Activated CD8-positive, alpha-beta memory T cell treated with anti-CD3 and anti-CD28 coated beads for 48 hours (primary cell): Measurements from ENCODE around the gene FGFRL1.
"Not testable (repeated sequence)": the region's sequence is repeated elsewhere in the genome, so short reads cannot be mapped to it uniquely, and the experiment has no call there.

Source experiments
- DNase-seq, 3 experiments: peaks; one replicate each; pipeline ENCODE4 v3.0.0-alpha.2; 2020; ENCODE audit warnings: low read depth in 2 of 3, low spot score in 2 of 3

The FGFRL1 gene

GRCh38 chr4:992297-993110, 18.9 kb upstream of the FGFRL1 start:
- no peak for DNase-seq

- no peak for DNase-seq
These were observed 18.1 kb upstream of the FGFRL1 start, which contains the start of gene SLC26A1 for GRCh38 chr4:993111-994029. TSS of gene SLC26A1 (minus strand) at chr4:993404. CDS start at chr4:991703, 1,701 bp downstream.

DNA sequence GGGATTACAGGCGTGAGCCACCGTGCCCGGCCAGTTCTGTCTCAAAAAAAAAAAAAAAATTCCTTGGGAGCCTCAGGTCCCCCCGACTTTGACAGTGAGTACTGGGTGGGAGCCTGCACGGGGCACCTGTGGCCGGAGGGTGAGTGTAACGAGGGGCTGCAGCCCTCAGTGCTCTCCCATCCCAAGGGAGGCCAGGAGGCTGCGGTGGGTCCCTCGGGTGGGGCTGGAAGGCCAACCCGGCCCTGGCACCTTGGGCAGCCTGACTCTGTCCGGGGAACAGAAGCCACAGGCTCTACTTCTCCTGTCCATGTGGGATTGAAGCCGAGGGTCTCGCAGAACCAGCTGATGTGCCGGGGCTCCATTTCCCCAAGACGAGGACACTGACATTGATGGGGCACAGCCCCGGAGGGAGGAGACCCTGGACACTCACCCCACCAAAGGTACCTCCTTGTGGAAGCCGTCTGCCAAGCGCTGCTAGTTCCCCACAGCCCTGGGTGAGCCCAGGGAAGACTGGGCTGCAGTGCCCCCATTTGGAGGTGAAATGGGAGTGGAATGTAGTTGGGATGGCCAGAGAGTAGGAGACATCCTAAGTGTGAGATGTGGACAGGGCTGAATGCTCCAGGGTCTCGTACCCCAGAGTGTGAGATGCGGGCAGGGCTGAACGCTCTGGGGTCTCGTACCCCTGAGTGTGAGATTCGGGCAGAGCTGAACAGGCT, 16.0 kb upstream of the FGFRL1 start:
- DNase-seq, result no peak

GRCh38 chr4:996030-996996, 15.1 kb upstream of the FGFRL1 start:
- no peak for DNase-seq

- no peak for DNase-seq
These were observed 14.4 kb upstream of the FGFRL1 start for GRCh38 chr4:996997-997374.

- no peak for DNase-seq
These were observed 13.9 kb upstream of the FGFRL1 start for GRCh38 chr4:997375-998071.

DNA sequence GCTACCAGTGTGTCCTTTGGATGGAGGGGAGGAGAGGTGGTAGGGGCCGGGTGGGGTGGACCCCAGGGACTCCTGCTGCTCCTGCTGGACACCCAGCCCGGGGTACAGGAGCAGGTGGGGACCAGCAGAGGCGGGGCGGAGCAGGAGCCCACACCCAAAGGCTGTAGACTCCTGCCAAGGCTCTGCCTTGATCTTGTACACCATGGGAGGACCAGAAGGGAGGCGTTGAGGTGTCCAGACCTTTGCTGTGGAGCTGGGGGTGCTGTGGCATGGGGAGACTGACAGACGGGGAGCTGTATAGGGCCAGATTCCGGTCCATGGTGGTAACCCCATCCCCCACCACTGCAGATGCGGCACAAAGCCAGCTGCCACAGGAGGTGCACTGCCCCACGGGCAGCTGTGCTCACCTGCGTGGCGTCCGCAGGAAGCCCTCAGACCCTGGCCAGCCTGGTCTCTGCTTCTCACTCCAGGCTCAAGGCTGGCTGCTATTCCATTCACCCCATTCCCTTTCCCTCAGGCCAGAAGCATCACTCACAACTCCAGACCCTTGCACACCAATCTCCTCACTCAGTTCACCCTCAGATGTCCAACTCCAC, 13.2 kb upstream of the FGFRL1 start:
- no peak for DNase-seq

DNA sequence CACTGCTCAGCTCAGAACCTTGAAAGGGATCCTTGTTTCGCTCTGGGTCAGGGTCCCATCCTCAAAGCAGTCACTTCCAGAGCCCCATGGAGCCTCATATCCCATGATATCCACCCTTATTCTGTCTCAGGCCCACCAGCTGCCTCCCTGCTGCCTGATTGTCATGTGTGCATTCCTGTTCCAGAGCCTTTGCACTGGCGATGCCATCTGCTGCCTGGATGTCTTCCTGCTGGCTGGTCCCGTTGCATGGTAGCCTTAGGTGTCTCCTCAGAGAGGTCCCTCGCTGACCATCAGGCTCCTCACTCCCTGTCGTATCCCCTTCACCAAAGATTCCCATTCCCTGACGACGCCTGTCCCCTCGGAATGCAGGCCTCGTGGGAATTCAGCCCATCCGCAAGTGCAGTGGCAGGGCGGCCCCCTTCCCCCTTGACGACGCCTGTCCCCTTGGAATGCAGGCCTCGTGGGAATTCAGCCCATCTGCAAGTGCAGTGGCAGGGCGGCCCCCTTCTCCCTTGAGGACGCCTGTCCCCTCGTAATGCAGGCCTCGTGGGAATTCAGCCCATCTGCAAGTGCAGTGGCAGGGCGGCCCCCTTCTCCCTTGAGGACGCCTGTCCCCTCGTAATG, 12.1 kb upstream of the FGFRL1 start:
- not testable (repeated sequence) for DNase-seq

GRCh38 chr4:999882-1000425, 11.5 kb upstream of the FGFRL1 start:
- no peak for DNase-seq

DNA sequence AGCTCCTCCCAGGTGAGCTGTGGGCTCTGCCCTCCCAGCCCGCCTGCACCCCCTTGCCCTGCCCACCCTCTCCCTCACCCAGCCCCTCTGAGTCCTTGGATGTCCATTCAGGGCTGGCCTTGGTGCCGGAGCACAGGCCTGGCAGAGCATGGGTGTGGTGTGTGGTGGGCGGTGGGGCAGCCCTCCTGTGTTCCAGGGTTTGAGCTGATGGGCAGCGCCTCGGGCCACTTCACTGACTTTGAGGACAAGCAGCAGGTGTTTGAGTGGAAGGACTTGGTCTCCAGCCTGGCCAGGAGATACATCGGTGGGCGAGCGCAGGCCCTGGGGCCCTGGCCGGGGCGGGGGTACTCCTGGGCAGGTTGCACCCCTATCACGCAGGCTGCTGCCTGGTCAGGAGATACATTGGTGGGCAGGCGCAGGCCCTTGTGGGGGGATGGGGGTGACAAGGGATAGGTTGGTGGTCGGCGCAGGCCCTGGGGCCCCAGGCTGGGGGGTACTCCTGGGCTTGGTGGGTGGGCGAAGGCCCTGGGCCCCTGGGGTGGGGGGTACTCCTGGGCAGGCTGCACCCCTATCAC, 10.7 kb upstream of the FGFRL1 start:
- DNase-seq, result no peak

GRCh38 chr4:1001561-1002130, 9.8 kb upstream of the FGFRL1 start:
- DNase-seq, result no peak

- DNase-seq, result no peak
These were observed 9.2 kb upstream of the FGFRL1 start for GRCh38 chr4:1002131-1002630.

DNA sequence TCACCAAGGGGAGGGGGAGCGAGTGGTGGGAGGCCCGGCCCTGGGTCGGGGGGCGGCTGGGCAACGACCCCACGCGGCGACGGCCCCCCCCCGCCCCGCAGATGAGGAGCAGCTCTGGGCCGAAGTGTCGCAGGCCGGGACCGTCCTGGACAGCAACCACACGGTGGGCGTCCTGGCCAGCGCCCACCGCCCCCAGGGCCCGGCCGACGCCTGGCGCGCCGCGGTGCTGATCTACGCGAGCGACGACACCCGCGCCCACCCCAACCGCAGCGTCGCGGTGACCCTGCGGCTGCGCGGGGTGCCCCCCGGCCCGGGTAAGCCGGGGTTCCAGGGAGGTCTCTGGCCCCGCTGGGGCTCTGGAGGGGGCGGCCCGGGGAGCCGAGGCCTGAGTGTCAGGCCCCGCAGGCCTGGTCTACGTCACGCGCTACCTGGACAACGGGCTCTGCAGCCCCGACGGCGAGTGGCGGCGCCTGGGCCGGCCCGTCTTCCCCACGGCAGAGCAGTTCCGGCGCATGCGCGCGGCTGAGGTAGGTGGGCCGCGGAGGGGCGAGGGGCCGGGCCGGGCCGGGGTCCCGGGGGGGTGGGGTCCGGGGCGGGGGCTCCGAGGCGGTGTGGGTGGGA, 8.7 kb upstream of the FGFRL1 start:
- DNase-seq, result no peak

- no peak for DNase-seq
These were observed 8.0 kb upstream of the FGFRL1 start for GRCh38 chr4:1003271-1004070.

GRCh38 chr4:1004071-1004418, 7.4 kb upstream of the FGFRL1 start:
- no peak for DNase-seq
